ENCODE results near the gene RUFY3.
"Not testable (repeated sequence)": the region's sequence is repeated elsewhere in the genome, so short reads cannot be mapped to it uniquely, and the experiment has no call there.

The RUFY3 gene

DNA sequence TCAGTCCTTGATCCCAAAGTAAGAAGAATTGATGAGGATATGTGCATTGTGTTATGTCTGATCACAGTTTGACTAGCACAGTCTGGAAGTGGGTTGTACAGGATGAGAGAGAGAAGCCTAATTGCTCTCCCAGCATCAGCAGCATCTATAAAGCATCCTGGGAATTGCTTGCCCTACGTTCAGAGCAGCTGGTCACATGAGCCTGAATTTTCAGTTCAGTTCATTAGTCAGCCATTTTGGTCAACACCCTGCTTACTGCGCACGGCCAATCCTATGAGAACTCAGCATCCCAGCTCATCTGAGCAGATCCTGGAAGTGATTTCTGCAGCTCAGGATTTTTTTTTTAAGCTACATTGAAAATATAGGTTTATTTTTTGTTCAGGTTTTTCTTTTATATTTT, at the start of gene RUFY3:
TSS of gene RUFY3 (plus strand) at position 218 of the 400 bp plus-strand sequence. CDS start 610 bp downstream, outside the sequence.
- DNase-seq (ENCODE audit: low read depth): no peak

DNA sequence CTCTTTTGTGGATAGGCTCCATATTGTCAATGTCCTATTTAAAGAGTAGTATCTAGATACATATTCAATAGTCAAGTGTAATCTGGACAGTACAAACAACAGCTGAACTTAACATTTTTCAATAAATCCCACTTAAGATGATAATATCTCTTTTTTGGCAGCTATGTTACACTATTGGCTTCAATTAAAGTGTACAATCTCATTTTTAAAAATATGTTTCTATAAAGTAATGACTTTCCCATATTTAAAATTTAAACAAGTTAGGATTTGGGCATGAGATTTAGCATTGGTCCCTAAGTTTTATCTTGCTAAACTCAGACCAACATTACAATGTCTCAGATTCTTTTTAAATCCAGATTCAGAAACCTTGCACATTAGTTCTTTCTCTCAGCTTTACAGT, 47.6 kb upstream of the RUFY3 start:
- DNase-seq (ENCODE audit: low read depth): no peak

DNA sequence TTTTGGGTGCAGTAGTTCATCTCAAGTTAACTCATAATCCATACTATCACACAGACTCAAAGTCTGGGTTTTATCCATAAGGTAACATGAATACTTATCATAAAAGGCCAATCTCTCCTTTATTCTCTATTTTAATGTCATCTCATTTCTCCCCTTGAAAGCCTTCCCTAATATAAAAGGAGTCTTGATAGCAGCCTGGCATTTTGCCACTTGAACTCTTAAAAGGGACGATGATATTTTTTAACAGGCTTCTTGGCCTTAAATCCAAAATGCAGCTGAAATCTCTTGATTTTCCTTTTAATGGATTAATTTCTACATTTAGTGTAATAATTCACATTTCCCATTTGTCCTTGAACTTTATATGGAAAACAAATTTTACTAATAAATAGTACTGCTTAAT, 47.0 kb upstream of the RUFY3 start:
- DNase-seq (ENCODE audit: low read depth): no peak

DNA sequence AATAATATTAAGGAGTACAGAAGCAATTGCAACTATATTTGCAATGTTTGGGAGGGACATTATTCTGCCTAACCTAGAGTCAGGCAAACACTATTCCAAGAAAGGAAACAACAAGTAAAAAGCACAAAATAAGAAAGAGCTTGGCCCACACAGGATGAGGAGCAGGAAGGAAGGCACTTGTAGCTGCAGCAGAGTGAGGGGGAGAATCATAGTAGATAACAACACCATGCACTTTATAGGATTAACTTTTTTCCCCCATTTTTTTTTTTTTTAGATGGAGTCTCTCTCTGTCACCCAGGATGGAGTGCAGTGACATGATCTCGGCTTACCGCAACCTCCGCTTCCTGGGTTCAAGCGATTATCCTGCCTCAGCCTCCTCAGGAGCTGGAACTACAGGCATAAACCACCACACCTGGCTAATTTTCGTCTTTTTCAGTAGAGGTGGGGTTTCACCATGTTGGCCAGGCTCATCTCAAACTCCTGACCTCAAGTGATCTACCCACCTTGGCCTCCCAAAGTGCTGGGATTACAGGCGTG, 45.1 kb upstream of the RUFY3 start:
- DNase-seq (ENCODE audit: low read depth): no peak

DNA sequence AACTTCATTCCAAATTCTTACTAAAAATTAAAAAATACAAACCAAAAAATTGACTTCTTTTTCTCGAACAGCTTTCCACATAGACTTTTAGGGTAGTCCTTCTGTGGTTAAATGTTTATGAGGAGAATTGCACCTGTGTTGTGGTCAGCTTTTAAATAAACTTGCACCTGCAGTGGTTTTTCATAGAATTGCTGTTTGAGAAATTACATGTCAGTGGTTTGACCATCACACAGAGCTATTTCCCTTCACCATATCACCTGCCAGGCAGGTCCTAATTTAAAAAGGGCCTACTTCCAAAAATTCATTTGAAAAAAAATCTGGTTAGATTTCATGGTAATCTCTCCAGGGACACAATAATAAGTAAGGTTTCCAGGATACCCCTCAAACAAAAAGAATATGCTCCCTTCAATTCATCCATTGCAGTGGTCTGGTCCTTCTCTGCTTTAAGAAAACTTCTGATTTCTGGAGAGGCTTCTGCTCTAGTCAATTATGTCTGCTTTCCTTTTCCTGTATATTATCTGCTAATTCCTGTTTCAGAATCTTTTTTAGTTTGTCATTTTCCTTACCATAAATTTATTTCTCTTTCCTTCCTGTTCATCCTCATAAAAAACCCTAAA, 43.3 kb upstream of the RUFY3 start:
- DNase-seq (ENCODE audit: low read depth): no peak

- DNase-seq (ENCODE audit: low read depth): no peak
These were observed 40.8 kb upstream of the RUFY3 start for GRCh38 chr4:70680934-70681333.

DNA sequence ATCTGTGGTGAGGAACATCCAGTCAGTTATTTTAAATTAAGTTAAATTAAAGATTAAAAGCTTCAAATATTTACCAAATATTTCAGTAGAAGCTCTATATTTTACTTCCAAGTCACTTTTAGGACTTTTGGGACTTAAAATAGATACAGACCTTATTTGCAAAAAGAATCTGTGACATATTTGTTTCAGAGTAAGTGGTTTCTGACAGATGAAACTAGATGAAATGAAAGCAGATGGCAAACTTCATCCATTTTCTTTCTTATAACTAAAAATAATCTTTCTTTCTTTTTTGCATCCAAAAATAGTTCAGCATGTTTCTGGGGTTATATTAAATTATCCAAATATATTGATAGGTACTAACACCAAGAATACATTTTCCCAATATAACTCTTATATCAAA, 40.1 kb upstream of the RUFY3 start:
- DNase-seq (ENCODE audit: low read depth): no peak

GRCh38 chr4:70682142-70682541, 39.6 kb upstream of the RUFY3 start:
- not testable (repeated sequence) for DNase-seq (ENCODE audit: low read depth)

GRCh38 chr4:70687392-70687791, 34.4 kb upstream of the RUFY3 start:
- no peak for DNase-seq (ENCODE audit: low read depth)

DNA sequence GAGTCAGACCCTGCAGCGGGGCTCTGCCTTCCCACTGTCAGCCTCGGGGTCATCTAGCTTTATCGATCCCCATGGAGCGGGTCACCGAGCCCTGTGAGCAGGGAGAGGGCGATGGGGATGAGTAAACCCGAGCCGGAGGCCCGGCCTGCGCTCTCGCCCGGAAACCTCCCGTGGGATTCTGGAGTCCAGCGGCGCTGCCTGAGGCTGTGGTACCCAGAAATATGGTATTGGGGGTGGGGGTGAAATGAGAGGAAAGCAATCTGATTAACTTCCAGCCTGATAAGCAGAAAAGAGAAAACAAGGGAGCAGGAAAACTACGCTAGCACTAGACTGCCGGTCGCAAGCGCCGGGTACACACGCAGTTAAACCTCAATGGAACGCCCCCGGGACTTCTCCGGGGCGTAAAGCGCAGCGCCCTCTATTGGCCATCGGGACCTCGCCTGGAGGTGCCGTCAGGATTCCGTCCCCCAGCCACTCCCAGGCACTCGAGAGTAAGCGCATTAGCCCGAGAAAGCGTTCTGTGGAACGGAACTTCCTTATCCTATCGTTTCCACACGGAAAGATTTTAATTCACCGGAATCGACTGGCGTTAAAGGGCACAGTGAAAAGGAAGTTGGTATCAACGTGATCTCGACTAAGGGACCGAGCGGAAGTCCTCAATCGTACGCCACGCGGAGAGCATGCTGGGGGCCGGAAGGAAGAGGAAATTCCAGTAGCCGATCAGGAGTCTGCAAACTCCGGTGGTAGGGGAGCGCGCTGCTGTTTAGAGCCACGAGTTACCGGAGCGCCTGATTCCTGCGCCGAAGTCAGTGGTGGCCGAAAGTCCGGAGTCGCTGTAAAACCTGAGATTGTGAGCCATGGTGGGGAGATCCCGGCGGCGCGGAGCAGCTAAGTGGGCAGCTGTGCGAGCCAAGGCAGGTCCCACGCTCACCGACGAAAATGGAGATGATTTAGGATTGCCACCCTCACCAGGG, 33.7 kb upstream of the RUFY3 start, which contains the start of gene UTP3:
TSS of gene UTP3 (plus strand) at position 712 of the 974 bp plus-strand sequence. CDS start at position 858, 146 bp downstream.
- peak; percentile 87 for DNase-seq (ENCODE audit: low read depth)

DNA sequence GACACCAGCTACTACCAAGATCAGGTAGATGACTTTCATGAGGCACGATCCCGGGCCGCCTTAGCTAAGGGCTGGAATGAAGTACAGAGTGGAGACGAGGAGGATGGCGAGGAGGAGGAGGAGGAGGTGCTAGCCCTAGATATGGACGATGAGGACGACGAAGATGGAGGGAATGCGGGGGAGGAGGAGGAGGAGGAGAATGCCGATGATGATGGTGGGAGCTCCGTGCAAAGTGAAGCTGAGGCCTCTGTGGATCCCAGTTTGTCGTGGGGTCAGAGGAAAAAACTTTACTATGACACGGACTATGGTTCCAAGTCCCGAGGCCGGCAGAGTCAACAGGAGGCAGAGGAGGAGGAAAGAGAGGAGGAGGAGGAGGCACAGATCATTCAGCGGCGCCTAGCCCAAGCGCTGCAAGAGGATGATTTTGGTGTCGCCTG, 33.0 kb upstream of the RUFY3 start:
- DNase-seq (ENCODE audit: low read depth): no peak

- no peak for DNase-seq (ENCODE audit: low read depth)
These were observed 30.1 kb upstream of the RUFY3 start for GRCh38 chr4:70691661-70692060.

DNA sequence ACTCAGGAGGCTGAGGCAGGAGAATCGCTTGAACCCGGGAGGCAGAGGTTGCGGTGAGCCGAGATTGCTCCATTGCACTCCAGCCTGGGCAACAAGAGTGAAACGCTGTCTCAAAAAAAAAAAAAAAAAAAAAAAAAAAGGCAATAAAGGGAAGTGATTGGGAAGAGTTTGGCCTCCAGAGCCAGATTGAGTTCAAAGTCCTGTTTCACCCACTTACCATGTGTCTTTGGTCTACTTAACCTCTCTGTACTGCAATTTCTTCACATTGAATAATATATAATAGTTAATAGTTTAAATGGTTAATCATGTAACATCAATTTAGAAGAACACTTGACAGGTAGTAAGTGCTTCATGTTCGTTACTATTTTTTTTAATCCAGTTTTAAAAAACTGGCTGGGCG, 27.1 kb upstream of the RUFY3 start:
- not testable (repeated sequence) for DNase-seq (ENCODE audit: low read depth)

DNA sequence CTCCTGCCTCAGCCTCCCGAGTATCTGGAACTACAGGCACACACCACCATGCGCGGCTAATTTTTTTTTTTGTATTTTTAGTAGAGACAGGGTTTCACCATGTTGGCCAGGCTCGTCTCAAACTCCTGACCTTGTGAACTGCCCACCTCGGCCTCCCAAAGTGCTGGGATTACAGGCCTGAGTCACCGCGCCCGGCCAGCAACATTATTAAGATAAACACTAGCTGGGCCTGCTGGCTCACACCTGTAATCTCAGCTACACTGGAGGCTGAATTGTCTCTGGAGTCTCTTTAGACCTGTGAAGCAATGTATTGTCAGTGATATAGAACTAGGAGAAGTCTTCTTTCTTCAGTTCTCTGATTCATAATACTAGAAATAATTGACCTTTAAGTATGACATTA, 23.3 kb upstream of the RUFY3 start:
- not testable (repeated sequence) for DNase-seq (ENCODE audit: low read depth)

DNA sequence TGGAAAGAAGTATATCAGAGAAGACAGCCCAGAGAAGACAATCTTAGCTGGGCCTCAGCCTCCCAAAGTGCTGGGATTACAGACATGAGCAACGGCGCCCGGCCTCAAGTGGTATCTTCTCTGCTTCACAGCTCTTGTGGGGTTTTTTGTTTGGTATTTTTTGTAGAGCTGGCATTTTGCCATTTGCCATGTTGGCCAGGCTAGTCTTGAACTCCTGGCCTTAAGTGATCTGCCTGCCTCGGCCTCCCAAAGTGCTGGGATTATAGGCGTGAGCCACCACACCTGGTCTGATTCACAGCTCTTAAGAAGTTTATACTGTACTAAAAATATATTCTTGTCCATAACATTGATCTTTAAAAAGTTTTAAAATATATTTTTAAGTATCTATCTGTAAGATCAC, 21.1 kb upstream of the RUFY3 start:
- no peak for DNase-seq (ENCODE audit: low read depth)

- no peak for DNase-seq (ENCODE audit: low read depth)
These were observed 20.5 kb upstream of the RUFY3 start for GRCh38 chr4:70701271-70701670.

GRCh38 chr4:70702592-70702991, 19.2 kb upstream of the RUFY3 start:
- not testable (repeated sequence) for DNase-seq (ENCODE audit: low read depth)

DNA sequence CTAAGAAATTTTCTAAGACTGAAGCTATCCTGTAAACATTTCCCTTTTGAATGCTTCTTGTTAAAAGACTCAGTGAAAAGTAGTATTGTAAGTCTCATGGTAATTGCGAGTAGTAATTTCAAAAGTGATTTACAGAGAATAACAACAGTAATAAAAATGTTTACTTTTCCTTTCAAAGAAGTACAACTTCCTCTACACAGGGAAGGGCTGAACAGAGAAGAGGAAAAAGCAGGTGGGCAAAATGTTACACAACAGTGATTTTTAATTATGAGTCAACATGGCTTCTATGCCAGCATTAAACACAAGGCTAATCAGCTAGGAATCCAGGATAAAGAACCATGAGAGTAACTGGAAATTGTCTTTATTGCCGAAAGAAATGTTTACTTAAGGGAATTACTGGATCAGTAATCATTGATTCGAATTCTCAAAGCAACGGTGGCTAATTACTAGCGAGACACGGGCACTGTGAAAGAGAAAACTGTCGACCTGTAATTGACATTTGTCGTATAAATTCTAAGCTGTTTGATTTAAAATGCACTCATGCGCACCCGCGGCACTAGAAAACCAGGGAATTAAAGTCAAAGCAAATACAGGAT, 18.0 kb upstream of the RUFY3 start:
- DNase-seq (ENCODE audit: low read depth): no peak

GRCh38 chr4:70704215-70704930, 17.4 kb upstream of the RUFY3 start:
- peak; percentile 58 for DNase-seq (ENCODE audit: low read depth)

- DNase-seq (ENCODE audit: low read depth): no peak
These were observed 16.9 kb upstream of the RUFY3 start for GRCh38 chr4:70704931-70705182.

DNA sequence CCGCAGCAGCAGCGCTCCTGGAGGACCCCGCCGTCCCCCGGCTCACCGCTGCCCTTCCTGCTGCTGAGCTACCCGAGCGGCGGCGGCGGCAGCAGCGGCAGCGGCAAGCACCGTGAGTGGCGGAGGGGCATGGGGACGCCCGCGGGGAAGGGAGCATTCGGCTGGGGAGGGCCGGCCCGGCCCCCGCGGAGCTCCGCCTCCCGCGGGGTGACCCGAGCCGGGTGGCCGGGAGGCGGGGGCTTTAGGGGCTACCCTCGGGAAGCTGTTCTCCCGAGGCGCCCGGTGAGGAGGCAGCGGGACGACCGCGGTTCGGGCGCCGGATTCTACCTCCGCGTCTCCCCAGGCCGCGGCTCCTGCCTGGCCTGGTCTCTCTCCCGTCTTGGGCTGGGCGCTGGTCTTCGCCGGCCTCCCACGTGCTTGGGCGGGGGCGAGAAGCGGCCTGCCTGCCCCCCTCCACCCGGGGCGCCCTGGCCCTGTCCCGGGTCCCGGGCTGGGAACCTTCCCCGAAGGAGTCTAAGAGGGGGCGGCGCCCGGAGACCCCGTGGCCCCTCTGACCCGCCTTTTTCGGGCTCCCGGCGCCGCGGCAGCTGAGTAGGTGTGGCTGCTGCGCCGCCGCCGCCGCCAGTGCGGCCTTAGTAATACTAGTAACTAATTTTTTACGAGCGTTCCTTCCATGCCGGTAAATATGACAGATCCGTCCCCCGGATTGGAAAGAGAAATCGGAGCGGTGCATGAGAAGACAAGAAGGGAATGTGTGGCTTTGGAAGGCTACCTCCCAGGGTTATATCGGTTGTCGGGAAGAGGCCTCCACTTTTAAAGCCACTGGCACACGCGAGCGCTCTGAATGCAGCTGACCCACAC, 16.4 kb upstream of the RUFY3 start:
- peak; percentile 62 for DNase-seq (ENCODE audit: low read depth)
